Activated naive CD4-positive, alpha-beta T cell treated with anti-CD3 and anti-CD28 coated beads, Interleukin-2, amount 50 U/mL, for 24 hours (primary cell): Measurements from ENCODE around the gene NTN1.
"Not testable (repeated sequence)": the region's sequence is repeated elsewhere in the genome, so short reads cannot be mapped to it uniquely, and the experiment has no call there.

Experiments
- H3K27ac Mint-ChIP-seq: one replicate; pipeline ENCODE4 v1.8.0; 2021; ENCODE audit warnings: mild to moderate bottlenecking, mixed read lengths
- H3K27me3 Mint-ChIP-seq: one replicate; pipeline ENCODE4 v1.8.0; 2021; ENCODE audit warnings: mixed read lengths
- H3K36me3 Mint-ChIP-seq: one replicate; pipeline ENCODE4 v1.8.0; 2021; ENCODE audit warnings: mixed read lengths
- H3K4me1 Mint-ChIP-seq: one replicate; pipeline ENCODE4 v1.8.0; 2021; ENCODE audit warnings: mixed read lengths
- H3K4me3 Mint-ChIP-seq: one replicate; pipeline ENCODE4 v1.8.0; 2021; ENCODE audit warnings: mild to moderate bottlenecking, mixed read lengths
- H3K9me3 Mint-ChIP-seq: one replicate; pipeline ENCODE4 v1.8.0; 2021; ENCODE audit warnings: mixed read lengths

NTN1 gene

DNA sequence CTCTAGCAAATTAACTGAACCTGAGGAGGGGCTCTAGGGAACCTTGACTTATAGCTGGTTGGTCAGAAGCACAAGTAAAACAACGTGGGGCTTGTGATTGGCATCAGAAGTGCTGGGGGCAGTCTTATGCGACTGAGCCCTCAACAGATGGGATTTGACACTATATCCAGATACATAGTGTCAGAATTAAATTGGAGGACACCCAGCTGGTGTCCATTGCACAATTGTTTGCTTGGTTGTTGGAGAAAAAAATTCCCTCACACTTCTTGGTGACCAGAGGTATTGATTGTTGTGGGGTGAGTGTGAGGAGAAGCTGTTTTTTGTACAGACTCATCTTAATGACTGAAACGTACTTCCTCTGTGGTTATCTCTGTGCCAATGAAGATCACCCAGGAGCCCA is 59.7 kb downstream of the NTN1 start:
- no peak overlapping the region for H3K27ac Mint-ChIP-seq
- peaks cover 21% of the 10 kb centered on the region for H3K4me1 Mint-ChIP-seq
- H3K27me3 Mint-ChIP-seq = no peaks in the 10 kb centered on the region
- H3K4me3 Mint-ChIP-seq = no peak overlapping the region
- no peaks in the 10 kb centered on the region for H3K36me3 Mint-ChIP-seq
- H3K9me3 Mint-ChIP-seq = no peaks in the 10 kb centered on the region

DNA sequence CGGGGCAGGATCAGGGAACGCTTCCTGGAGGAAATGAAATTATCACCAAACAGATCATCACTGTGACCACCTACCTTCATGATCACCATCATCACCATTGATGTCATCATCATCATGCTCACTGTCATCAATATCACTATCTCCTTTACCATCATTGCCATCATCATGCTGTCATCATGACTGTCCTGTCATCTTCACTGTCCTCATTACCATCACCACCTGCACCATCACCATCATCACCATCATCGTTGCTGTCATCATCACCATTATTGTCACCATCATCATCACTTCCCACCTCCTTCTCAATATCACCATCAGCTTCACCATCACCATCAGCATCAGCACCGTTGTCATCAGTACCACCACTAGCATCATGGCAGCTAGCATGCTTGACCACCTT is 65.3 kb downstream of the NTN1 start:
- Mint-ChIP-seq H3K9me3 (no peaks in the 10 kb centered on the region), H3K4me1 (no peaks in the 10 kb centered on the region), H3K4me3 (no peak overlapping the region), H3K36me3 (no peaks in the 10 kb centered on the region), H3K27ac (no peak overlapping the region), H3K27me3 (peaks cover 2% of the 10 kb centered on the region)

DNA sequence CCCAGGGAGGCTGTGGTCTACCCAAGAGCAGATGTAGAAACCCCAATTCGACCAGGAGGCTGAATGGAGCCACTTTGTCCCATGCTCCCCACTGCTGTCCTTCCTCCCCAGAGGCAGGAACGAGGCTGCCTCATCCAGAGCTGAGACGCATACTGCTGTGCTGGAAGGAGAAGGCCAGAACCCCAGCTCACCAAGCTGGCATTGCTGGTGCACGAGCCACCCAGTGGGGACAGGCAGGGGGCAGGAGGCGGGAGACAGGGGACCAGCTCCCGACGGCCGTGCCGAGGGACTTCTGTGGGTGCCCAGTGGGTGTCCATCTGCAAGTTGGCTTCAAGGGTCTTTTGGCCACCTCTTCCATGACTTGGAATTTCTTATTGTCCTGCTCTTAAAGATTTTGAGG is 66.6 kb downstream of the NTN1 start:
- no peak overlapping the region for H3K27ac Mint-ChIP-seq

DNA sequence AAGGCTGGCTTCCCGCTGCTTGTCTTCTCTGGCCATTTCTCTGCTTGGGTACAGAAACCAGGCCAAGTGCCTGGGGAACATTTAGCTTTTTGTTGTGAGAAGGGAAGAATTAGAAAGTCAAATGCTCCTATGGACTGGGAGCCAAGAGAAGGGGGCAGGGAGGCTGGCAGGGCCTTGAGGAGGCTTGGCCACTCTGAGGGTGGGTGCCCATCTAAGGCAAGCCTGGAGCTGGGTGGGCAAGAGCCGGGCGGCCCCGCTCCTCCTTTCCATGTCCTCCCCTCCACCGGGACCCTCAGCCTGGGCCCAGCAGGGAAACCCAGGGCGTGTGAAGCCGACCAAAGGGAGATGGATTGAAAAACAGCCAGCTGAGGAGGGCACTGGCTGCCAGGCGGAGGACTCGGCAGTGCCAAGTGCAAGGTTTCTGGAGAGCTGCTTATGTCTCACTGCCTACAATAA is 69.4 kb downstream of the NTN1 start:
- Mint-ChIP-seq H3K9me3 (no peaks in the 10 kb centered on the region), H3K36me3 (no peaks in the 10 kb centered on the region), H3K27ac (no peak overlapping the region), H3K27me3 (peaks cover 2% of the 10 kb centered on the region), H3K4me1 (no peaks in the 10 kb centered on the region), H3K4me3 (no peak overlapping the region)

More for the DNA sequence above, 66.6 kb downstream of the NTN1 start:
- Mint-ChIP-seq H3K4me1 (no peaks in the 10 kb centered on the region), H3K9me3 (no peaks in the 10 kb centered on the region), H3K36me3 (no peaks in the 10 kb centered on the region), H3K4me3 (no peak overlapping the region), H3K27me3 (peaks cover 2% of the 10 kb centered on the region)

DNA sequence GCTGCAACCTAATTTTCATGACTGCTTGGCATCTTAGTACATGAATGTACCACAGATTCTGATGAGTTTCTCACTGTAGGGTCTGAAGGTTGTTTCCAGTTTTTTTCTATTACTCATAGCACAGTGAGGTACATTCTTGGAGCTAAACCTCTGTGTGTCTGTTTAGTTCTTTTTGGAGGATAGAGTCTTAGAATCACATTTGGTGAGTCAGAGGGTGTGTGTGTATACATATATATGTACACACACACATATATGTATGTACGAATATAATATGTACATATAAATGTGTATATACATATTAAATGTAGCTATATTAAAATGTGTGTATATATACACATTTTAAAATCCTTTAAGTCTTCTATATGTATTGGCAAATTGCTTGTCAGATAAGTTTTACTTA is 72.9 kb downstream of the NTN1 start:
- Mint-ChIP-seq H3K4me1 (no peaks in the 10 kb centered on the region), H3K27me3 (peaks cover 8% of the 10 kb centered on the region), H3K4me3 (no peak overlapping the region), H3K27ac (no peak overlapping the region), H3K9me3 (no peaks in the 10 kb centered on the region), H3K36me3 (no peaks in the 10 kb centered on the region)

DNA sequence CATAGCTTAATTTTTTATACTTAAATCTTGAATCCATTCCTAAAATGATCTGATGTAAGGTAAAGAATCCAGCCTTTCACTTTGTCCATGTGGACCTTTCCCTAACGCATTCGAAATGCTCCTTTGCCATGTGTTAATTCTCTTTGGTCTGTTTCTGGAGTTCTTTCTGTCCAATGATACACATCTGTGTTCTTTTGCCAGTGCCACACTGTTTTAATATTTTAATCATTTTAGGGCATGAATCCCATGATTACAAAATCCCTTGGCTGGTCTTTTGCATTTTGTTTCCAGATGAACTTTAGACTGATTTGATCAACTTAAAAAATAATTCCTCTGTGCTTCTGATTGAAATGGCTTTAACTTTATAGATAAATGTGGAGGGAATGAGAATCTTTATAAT is 74.1 kb downstream of the NTN1 start:
- no peaks in the 10 kb centered on the region for H3K9me3 Mint-ChIP-seq
- H3K27me3 Mint-ChIP-seq = peaks cover 8% of the 10 kb centered on the region
- H3K27ac Mint-ChIP-seq = no peak overlapping the region
- H3K4me1 Mint-ChIP-seq = no peaks in the 10 kb centered on the region
- no peaks in the 10 kb centered on the region for H3K36me3 Mint-ChIP-seq
- no peak overlapping the region for H3K4me3 Mint-ChIP-seq

DNA sequence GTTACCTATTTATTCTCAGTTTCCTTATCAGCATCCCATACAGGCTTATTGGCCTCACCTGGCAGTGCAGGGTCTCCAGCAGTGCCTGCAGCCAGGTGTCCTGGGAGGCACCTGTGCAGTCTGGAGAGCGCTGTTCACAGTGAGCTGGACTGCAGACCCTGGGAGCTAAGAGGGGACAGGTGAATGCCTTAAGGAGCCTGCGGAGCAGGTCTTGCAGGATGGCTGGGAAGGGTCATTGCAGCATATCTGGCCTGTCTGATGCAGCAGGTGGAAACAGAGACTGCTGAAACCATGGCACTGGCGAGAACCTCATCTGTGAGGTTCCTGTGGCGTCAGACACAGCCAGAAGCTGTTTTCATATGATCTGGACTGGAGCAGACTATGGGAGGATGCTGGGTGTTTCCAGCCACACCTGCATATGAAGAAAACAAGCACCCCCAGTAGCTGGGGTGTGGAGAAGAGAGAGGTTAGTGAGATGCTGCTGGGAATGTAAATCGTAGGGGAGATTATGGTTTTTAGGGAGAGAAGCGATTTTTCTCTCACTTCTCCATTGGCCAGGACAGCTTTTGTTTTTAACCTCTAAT is 77.0 kb downstream of the NTN1 start:
- Mint-ChIP-seq H3K9me3 (no peaks in the 10 kb centered on the region), H3K36me3 (peaks cover 2% of the 10 kb centered on the region), H3K27ac (no peak overlapping the region), H3K27me3 (peaks cover 19% of the 10 kb centered on the region), H3K4me1 (no peaks in the 10 kb centered on the region), H3K4me3 (no peak overlapping the region)

DNA sequence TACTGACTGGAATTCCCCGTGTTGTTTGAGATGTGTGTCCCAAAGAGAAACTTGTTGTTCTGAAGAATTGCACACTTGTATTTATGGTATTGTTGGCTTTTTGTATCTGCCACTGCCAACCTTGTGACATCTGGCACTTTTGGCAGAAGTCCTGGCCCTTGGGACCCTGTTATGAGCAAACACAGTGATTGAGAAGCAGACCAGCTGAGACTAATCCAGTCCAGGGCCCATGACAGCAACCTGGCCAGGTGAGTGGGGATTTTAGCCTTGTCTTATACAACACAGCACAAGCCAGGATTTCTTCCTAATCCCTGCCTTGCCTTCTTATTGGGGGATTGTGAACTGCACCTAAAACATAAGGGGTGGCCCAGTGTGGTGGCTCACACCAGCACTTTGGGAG is 80.0 kb downstream of the NTN1 start:
- Mint-ChIP-seq H3K27ac (no peak overlapping the region), H3K36me3 (peaks cover 2% of the 10 kb centered on the region), H3K4me1 (no peaks in the 10 kb centered on the region), H3K27me3 (peaks cover 19% of the 10 kb centered on the region), H3K4me3 (no peak overlapping the region), H3K9me3 (no peaks in the 10 kb centered on the region)

DNA sequence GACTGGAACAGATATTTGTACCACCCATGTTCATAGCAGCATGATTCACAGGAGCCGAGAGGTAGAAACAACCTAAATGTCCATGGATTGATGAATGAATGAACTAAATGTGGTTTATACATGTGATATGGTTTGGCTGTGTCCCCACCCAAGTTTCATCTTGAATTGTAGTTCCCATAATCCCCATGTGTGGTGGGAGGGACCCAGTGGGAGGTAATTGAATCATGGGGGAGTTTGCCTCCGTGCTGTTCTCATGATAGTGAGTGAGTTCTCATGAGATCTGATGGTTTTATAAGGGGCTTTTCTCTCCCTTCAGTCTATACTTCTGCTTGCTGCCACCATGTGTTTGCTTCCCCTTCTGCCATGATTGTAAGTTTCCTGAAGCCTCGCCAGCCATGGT is 81.9 kb downstream of the NTN1 start:
- not testable (repeated sequence) for H3K4me1 Mint-ChIP-seq, H3K27ac Mint-ChIP-seq, H3K36me3 Mint-ChIP-seq, H3K4me3 Mint-ChIP-seq, H3K9me3 Mint-ChIP-seq
- H3K27me3 Mint-ChIP-seq = peaks cover 15% of the 10 kb centered on the region

DNA sequence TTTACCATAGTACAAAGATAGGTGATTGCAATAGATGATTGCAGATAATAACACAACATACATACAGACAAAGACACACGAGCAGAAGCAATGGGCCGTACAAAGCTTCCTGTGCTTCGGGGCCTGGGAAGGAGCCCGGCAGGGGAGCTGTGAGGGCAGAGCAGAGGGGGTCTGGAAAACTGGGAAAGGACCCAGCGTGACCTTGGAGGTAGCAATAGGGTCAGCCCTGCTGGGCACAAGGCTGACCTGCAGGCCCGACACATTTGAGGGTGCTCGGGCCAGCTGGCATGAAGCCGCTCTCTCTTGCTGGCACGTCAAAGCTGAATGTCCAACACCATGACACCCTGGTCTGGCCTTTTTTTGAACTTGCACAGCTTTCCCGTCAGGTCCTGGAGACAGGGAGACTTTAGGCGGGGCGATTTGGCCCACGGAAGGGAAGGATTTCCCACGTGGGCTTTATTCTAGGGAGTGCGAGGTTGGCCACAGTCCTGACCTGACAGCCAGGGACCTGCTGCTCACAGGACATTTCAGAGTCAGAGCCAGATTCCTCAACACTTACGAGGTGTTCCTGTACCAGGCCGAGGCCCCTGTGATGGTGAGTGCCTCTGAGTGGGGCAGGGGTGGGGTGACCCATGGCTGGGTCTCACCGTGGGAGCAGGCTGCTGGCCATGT is 83.2 kb downstream of the NTN1 start:
- Mint-ChIP-seq H3K4me1 (no peaks in the 10 kb centered on the region), H3K27ac (no peak overlapping the region), H3K27me3 (peaks cover 11% of the 10 kb centered on the region), H3K9me3 (no peaks in the 10 kb centered on the region), H3K36me3 (peaks cover 2% of the 10 kb centered on the region), H3K4me3 (no peak overlapping the region)

DNA sequence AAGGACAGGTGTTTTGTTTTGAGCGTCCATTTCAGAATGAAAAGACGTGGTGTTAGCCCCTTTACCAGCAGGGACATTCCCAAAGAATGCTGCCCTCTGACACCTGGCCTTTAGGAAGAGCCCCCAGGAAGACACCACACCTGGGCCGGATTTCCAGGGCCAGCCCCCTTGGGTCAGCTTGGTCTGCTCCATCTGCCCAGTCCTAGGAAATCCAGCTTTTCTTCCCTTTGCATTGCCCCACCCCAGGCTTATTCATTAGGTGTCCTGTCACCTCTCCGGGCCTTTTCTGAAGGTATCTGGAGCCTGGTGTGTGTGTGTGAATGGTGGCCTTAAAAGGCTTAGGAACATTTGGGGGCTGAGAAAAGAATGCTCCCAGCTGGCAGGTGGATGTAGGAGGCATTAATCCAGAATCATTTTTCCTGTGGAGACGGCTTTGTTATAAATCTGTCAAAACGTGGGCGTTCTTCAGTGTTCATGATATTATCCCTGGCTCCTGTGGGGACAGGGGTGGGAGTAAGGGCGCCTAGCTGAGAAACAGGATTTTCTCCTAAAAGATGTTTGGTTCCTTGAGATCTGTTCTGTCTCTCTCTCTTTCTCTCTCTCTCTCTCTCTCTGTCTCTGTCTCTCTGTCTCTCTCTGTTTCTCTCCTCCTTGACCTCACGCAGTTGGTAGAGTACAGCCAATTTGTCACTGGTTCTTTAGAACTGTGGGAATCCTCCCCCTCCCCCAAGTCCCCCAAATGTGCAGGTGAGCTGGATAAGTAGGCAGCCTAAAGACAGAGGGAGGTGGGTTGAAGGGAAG is 84.0 kb downstream of the NTN1 start:
- H3K4me3 Mint-ChIP-seq = no peak overlapping the region
- peaks cover 11% of the 10 kb centered on the region for H3K27me3 Mint-ChIP-seq
- H3K4me1 Mint-ChIP-seq = no peaks in the 10 kb centered on the region
- peaks cover 2% of the 10 kb centered on the region for H3K36me3 Mint-ChIP-seq
- no peaks in the 10 kb centered on the region for H3K9me3 Mint-ChIP-seq
- H3K27ac Mint-ChIP-seq = no peak overlapping the region

DNA sequence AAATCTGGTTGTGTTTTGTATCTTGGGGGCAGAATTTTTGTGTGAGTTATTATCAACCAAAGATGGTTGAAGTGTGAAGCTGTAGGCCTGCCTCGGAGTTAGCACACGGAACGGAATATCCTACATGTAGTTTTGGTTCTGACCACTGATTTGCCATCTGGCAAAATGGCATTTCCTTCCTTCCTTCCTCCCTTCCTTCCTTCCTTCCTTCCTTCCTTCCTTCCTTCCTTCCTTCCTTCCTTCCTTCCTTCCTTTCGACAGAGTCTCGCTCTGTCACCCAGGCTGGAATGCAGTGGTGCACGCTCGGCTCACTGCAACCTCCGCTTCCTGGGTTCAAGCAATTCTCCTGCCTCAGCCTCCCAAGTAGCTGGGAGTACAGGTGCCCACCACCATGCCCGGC is 85.0 kb downstream of the NTN1 start:
- not testable (repeated sequence) for H3K27me3 Mint-ChIP-seq, H3K27ac Mint-ChIP-seq, H3K36me3 Mint-ChIP-seq, H3K9me3 Mint-ChIP-seq, H3K4me3 Mint-ChIP-seq, H3K4me1 Mint-ChIP-seq

DNA sequence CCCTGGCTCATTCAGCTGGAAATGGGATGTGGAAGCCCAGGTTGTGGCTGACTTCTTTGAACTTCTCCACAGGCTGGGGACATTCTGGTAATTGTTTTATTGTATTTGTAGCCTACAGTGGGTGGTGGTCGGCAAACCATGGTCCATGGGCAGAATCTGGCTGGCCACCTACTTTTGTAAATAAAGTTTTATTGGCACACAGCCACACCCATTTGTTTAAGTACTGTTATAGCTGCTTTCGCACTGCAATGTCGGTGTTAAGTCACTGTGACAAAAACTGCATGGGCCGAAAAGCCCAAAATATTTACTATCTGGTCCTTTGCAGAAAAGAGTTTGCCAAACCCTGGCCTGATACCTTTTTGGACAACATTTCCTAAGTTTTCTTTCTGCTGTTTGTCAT is 86.2 kb downstream of the NTN1 start:
- no peaks in the 10 kb centered on the region for H3K36me3 Mint-ChIP-seq
- H3K9me3 Mint-ChIP-seq = no peaks in the 10 kb centered on the region
- no peaks in the 10 kb centered on the region for H3K27me3 Mint-ChIP-seq
- H3K4me3 Mint-ChIP-seq = no peak overlapping the region
- H3K27ac Mint-ChIP-seq = no peak overlapping the region
- H3K4me1 Mint-ChIP-seq = no peaks in the 10 kb centered on the region

DNA sequence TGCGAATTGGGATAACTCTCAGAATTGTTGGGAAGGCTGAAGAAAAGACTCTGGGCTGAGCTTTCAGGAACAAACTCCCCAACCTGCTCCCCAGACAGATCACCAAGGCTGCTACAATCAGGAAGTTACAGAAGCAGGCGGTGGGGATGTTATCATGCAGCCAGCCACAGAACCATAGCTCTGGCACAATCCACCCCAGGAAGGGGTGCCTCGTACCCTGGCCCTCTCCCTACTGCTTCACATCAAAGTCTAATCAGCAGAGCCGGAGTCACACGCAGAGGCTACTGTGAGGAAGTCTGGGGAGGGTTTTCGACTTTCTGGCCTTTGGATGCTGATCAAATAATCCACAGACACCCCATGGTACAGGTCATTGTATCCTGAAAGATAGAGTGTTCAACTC is 86.8 kb downstream of the NTN1 start:
- Mint-ChIP-seq H3K9me3 (no peaks in the 10 kb centered on the region), H3K4me1 (no peaks in the 10 kb centered on the region), H3K27ac (no peak overlapping the region), H3K4me3 (no peak overlapping the region), H3K27me3 (no peaks in the 10 kb centered on the region), H3K36me3 (no peaks in the 10 kb centered on the region)

DNA sequence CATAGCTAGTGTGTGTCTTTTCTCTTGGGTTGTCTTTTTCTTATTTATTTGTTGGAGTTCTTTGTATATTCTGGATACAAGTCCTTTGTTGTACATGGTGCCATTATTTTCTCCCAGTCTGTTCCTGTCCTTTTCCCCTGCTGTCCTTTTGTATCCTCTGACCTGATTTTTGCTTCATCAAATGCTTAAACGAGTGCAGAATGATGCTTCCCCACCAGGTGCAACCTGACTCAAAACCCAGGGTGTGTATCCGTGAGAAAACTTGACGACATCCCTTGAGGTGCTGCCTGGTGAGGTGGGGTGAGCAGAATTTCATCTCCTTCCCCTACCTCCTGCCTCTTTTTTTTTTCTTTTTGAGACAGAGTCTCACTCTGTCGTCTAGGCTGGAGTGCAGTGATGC is 88.6 kb downstream of the NTN1 start:
- no peaks in the 10 kb centered on the region for H3K36me3 Mint-ChIP-seq
- H3K27ac Mint-ChIP-seq = no peak overlapping the region
- no peaks in the 10 kb centered on the region for H3K9me3 Mint-ChIP-seq
- H3K27me3 Mint-ChIP-seq = peaks cover 2% of the 10 kb centered on the region
- H3K4me3 Mint-ChIP-seq = no peak overlapping the region
- no peaks in the 10 kb centered on the region for H3K4me1 Mint-ChIP-seq

DNA sequence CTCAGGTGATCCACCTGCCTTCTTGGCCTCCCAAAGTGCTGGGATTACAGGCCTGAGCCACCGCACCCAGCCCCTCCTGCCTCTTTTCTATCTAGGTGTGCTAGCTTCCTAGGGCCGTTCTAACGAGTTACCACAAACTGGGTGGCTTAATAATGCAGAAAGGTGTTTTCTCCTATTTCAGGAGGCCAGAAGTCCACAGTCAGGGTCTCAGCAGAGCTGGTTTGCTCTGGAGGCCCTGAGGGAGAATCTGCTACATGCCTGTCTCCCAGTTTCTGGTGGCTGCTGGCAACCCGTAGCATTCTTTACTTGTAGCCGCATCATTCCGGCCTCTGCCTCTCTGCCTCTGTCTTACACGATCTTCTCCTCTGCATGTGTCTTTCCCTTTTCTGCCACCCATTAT is 89.2 kb downstream of the NTN1 start:
- H3K4me1 Mint-ChIP-seq = no peaks in the 10 kb centered on the region

More for the DNA sequence above, 89.2 kb downstream of the NTN1 start:
- no peaks in the 10 kb centered on the region for H3K9me3 Mint-ChIP-seq
- H3K27ac Mint-ChIP-seq = no peak overlapping the region
- H3K27me3 Mint-ChIP-seq = peaks cover 2% of the 10 kb centered on the region
- H3K36me3 Mint-ChIP-seq = no peaks in the 10 kb centered on the region
- no peak overlapping the region for H3K4me3 Mint-ChIP-seq
